Vagina (tissue), 2 donors: ENCODE data around the gene DGKQ. TPM values are rescaled to one million over a fixed set of nuclear protein-coding genes. Genes with fewer than 3 reads are reported as not detected.

ENCODE experiments used
- DNase-seq, 2 donors: peaks; one replicate each; pipeline ENCODE4 v3.0.0-alpha.2; 2017; ENCODE audit errors: extremely low spot score in 2 of 2
- H3K27ac ChIP-seq: fragments of 200-600 bp; sonication (generic); one replicate; pipeline ENCODE4 v1.5.1; 2019
- H3K27me3 ChIP-seq: fragments of 200-600 bp; sonication (generic); one replicate; pipeline ENCODE4 v1.5.1; 2019
- H3K36me3 ChIP-seq, 2 donors: fragments of 200-600 bp; sonication (generic); one replicate each; pipeline ENCODE4 v1.5.1; 2017 to 2019
- H3K4me1 ChIP-seq: fragments of 200-600 bp; sonication (generic); one replicate; pipeline ENCODE4 v1.5.1; 2019
- H3K4me3 ChIP-seq, 2 donors: fragments of 200-600 bp; sonication (generic); 1 replicate in 1 of 2; 2 replicates in 1 of 2; pipeline ENCODE4 v1.5.1; 2016 to 2019
- H3K9me3 ChIP-seq: fragments of 200-600 bp; sonication (generic); one replicate; pipeline ENCODE4 v1.5.1; 2019
- CTCF ChIP-seq, 3 experiments: fragments of 450-650 bp in 2 of 3; fragments of 200-600 bp in 1 of 3; sonication (generic) in 1 of 3; IDR thresholded peaks; one replicate each; pipeline ENCODE4 v1.5.1; 2017 to 2019; ENCODE audit warnings: antibody characterized with exemption in 3 of 3, mild to moderate bottlenecking in 2 of 3, moderate library complexity in 2 of 3
- POLR2A ChIP-seq, 2 donors: fragments of 450-650 bp; IDR thresholded peaks; one replicate each; pipeline ENCODE4 v1.6.1; 2017; ENCODE audit warnings: antibody characterized with exemption in 2 of 2, mild to moderate bottlenecking in 2 of 2, moderate library complexity in 2 of 2
- POLR2AphosphoS5 ChIP-seq, 2 donors: sonication (generic); formaldehyde crosslinking; IDR thresholded peaks; one replicate each; pipeline ENCODE4 v1.9.0; 2017; ENCODE audit warnings: antibody characterized with exemption in 2 of 2, mild to moderate bottlenecking in 2 of 2, low read depth in 1 of 2; ENCODE audit not compliant: insufficient read depth in 1 of 2
- intact Hi-C: fragments of 100-400 bp; cut with DNase I; formaldehyde crosslinking; loops from one replicate; pipeline ENCODE4 v1.15.1; 2023
- total RNA-seq: library from RNA; depleted of rRNA; stranded (reverse); fragments of >200 nt; gene quantifications from one replicate; pipeline ENCODE4 v1.2.3, GENCODE V29; 2016

The DGKQ gene
- total RNA-seq, 1 donor from 2014 or later, result 16.2 TPM

GRCh38 chr4:951594-952468, 21.5 kb downstream of the DGKQ start:
- Histone ChIP-seq H3K27ac (no peak overlapping the region), H3K27me3 (no peaks in the 10 kb centered on the region), H3K4me3 (no peak overlapping the region), H3K4me1 (no peaks in the 10 kb centered on the region), H3K9me3 (no peaks in the 10 kb centered on the region), H3K36me3 (peaks cover 0 to 13% of the 10 kb centered on the region in 2 donors)
- no peak for DNase-seq
- intact Hi-C loops, result no loop called here
- no peak for TF ChIP-seq POLR2AphosphoS5 (IDR thresholded peaks at IDR 0.05; ENCODE audit: insufficient read depth in 1 of 2, low read depth in 1 of 2)
- TF ChIP-seq POLR2A (IDR thresholded peaks at IDR 0.05), result no peak
- TF ChIP-seq CTCF (IDR thresholded peaks at IDR 0.05), result no peak

- H3K36me3 ChIP-seq, result peaks cover 0 to 13% of the 10 kb centered on the region in 2 donors
Measured at GRCh38 chr4:951186-951585, 22.2 kb downstream of the DGKQ start.

GRCh38 chr4:950136-951020, 23.0 kb downstream of the DGKQ start:
- H3K4me3 ChIP-seq, result no peak overlapping the region
- TF ChIP-seq POLR2AphosphoS5 (IDR thresholded peaks at IDR 0.05; ENCODE audit: insufficient read depth in 1 of 2, low read depth in 1 of 2) (no peak), POLR2A (IDR thresholded peaks at IDR 0.05) (no peak), CTCF (IDR thresholded peaks at IDR 0.05) (no peak)
- no peaks in the 10 kb centered on the region for H3K27me3 ChIP-seq
- no peaks in the 10 kb centered on the region for H3K4me1 ChIP-seq
- DNase-seq, result no peak
- H3K27ac ChIP-seq, result no peak overlapping the region
- H3K9me3 ChIP-seq, result no peaks in the 10 kb centered on the region
- H3K36me3 ChIP-seq, result peaks cover 0 to 13% of the 10 kb centered on the region in 2 donors
- intact Hi-C loops, result no loop called here

More at GRCh38 chr4:951186-951585, 22.2 kb downstream of the DGKQ start:
- no peaks in the 10 kb centered on the region for H3K9me3 ChIP-seq
- DNase-seq, result no peak
- no peak overlapping the region for H3K4me3 ChIP-seq
- H3K4me1 ChIP-seq, result no peaks in the 10 kb centered on the region
- intact Hi-C loops, result no loop called here
- TF ChIP-seq CTCF (IDR thresholded peaks at IDR 0.05) (no peak), POLR2A (IDR thresholded peaks at IDR 0.05) (no peak), POLR2AphosphoS5 (IDR thresholded peaks at IDR 0.05; ENCODE audit: insufficient read depth in 1 of 2, low read depth in 1 of 2) (no peak)
- no peaks in the 10 kb centered on the region for H3K27me3 ChIP-seq
- no peak overlapping the region for H3K27ac ChIP-seq

- TF ChIP-seq POLR2AphosphoS5 (IDR thresholded peaks at IDR 0.05; ENCODE audit: insufficient read depth in 1 of 2, low read depth in 1 of 2) (no peak), POLR2A (IDR thresholded peaks at IDR 0.05) (no peak), CTCF (IDR thresholded peaks at IDR 0.05) (no peak)
- no peak for DNase-seq
- Histone ChIP-seq H3K9me3 (no peaks in the 10 kb centered on the region), H3K27ac (no peak overlapping the region), H3K4me1 (no peaks in the 10 kb centered on the region), H3K4me3 (no peak overlapping the region), H3K36me3 (peaks cover 0 to 6% of the 10 kb centered on the region in 2 donors), H3K27me3 (no peaks in the 10 kb centered on the region)
- intact Hi-C loops, result no loop called here
Measured at GRCh38 chr4:949656-950055, 23.7 kb downstream of the DGKQ start.
